HepG2 (cell line): ENCODE results near the gene WDR91. TPM values are rescaled to one million over a fixed set of nuclear protein-coding genes. Genes with fewer than 3 reads are reported as not detected.

ENCODE experiments used
- ATAC-seq: fragments of 200-7000 bp; cut with Tn5 transposase; 3 replicates; pipeline ENCODE4 v1.9.1; 2020; ENCODE audit warnings: mild to moderate bottlenecking, moderate library complexity
- BruUV-seq: library from RNA; stranded (reverse); fragments of 400-500 nt; replicated peaks from 2 replicates; lab custom pipeline; 2021; lab: Mats Ljungman, UMichigan
- CTCF ChIA-PET: fragments of 300-600 bp; formaldehyde crosslinking; extraction: SDS; loops from one replicate; lab custom pipeline; 2021; ENCODE audit warnings: low total read pairs, inconsistent platforms, low intra/inter-chr PET ratio; lab: Yijun Ruan, JAX
- POLR2A ChIA-PET: fragments of 350-600 bp; sonication (Branson Sonifier 250); formaldehyde crosslinking; loops from one replicate; lab custom pipeline; 2020; ENCODE audit warnings: antibody characterized with exemption, inconsistent platforms; lab: Yijun Ruan, JAX
- DNase-seq: peaks from one replicate; pipeline ENCODE4 v3.0.0-alpha.2; 2015; ENCODE audit warnings: low spot score
- FAIRE-seq: peaks from 3 replicates; lab custom pipeline; 2011; peaks lifted over from hg19 to GRCh38; lab: Jason Lieb, UNC
- H2AFZ ChIP-seq: one replicate; pipeline ENCODE4 v1.6.1; 2011; ENCODE audit warnings: low read length, inconsistent platforms
- H3K27ac ChIP-seq: fragments of 300-600 bp; 3 replicates; pipeline ENCODE4 v1.8.0; 2011; ENCODE audit warnings: mixed run types, mild to moderate bottlenecking, mixed read lengths, low read length, inconsistent platforms; ENCODE audit not compliant: insufficient read depth; ENCODE audit errors: extremely low read length
- H3K27me3 ChIP-seq, 2 experiments: fragments of 200-600 bp in 1 of 2; 2 replicates in 1 of 2; 3 replicates in 1 of 2; pipeline versions ENCODE4 v1.6.0 to v1.8.0; 2011; ENCODE audit warnings: low read length in 2 of 2, mild to moderate bottlenecking in 2 of 2, moderate library complexity in 2 of 2, inconsistent platforms in 1 of 2; ENCODE audit not compliant: insufficient read depth in 2 of 2, control insufficient read depth in 1 of 2
- H3K36me3 ChIP-seq, 2 experiments: fragments of 200-600 bp in 1 of 2; replicated peaks in 1 of 2; 2 replicates in 1 of 2; 3 replicates in 1 of 2; pipeline versions ENCODE4 v1.5.1 to v1.8.0; 2011; ENCODE audit warnings: low read length in 2 of 2, inconsistent platforms in 1 of 2; ENCODE audit not compliant: insufficient read depth in 2 of 2, control insufficient read depth in 1 of 2
- H3K4me1 ChIP-seq: 2 replicates; pipeline ENCODE4 v1.5.1; 2012; ENCODE audit warnings: low read length, inconsistent platforms; ENCODE audit not compliant: insufficient read depth
- H3K4me2 ChIP-seq: 2 replicates; pipeline ENCODE4 v1.6.0; 2011; ENCODE audit warnings: low read depth, low read length, inconsistent platforms
- H3K4me3 ChIP-seq, 3 experiments: fragments of 200-600 bp in 1 of 3; sonication (generic), shearing (Covaris generic) in 1 of 3; replicated peaks in 1 of 3; 2 replicates each; pipeline ENCODE4 v1.5.1; 2011 to 2016; ENCODE audit warnings: low read length in 3 of 3, inconsistent platforms in 2 of 3, low read depth in 2 of 3, mild to moderate bottlenecking in 2 of 3, control low read depth in 1 of 3, mixed read lengths in 1 of 3; ENCODE audit not compliant: insufficient read depth in 1 of 3
- H3K79me2 ChIP-seq: one replicate; pipeline ENCODE4 v1.6.1; 2011; ENCODE audit warnings: low read length, inconsistent platforms; ENCODE audit not compliant: insufficient read depth
- H3K9ac ChIP-seq: 2 replicates; pipeline ENCODE4 v1.6.0; 2011; ENCODE audit warnings: mild to moderate bottlenecking, low read depth, low read length, inconsistent platforms; ENCODE audit not compliant: insufficient read depth
- H3K9me3 ChIP-seq: 2 replicates; pipeline ENCODE4 v1.5.1; 2012; ENCODE audit warnings: mild to moderate bottlenecking, low read length
- H4K20me1 ChIP-seq: 2 replicates; pipeline ENCODE4 v1.6.0; 2011; ENCODE audit warnings: inconsistent platforms, mild to moderate bottlenecking, low read length, moderate library complexity; ENCODE audit not compliant: insufficient read depth
- CHD4 ChIP-seq: fragments of 200-600 bp; sonication (generic); IDR thresholded peaks from 2 replicates; pipeline ENCODE4 v1.7.0; 2017; ENCODE audit warnings: mild to moderate bottlenecking, low read length, borderline replicate concordance
- HNF1B ChIP-seq: sonication (generic); formaldehyde crosslinking; IDR thresholded peaks from 2 replicates; pipeline ENCODE4 v1.5.1; 2020; ENCODE audit warnings: mild to moderate bottlenecking, moderate library complexity, missing genetic modification reagents
- MNT ChIP-seq: fragments of 450-650 bp; IDR thresholded peaks from 2 replicates; pipeline ENCODE4 v1.6.1; 2016
- TIGD3 ChIP-seq: sonication (generic); formaldehyde crosslinking; IDR thresholded peaks from 2 replicates; pipeline ENCODE4 v1.5.1; 2020; ENCODE audit warnings: mild to moderate bottlenecking, missing genetic modification reagents, borderline replicate concordance
- ZBTB7B ChIP-seq: sonication (generic); formaldehyde crosslinking; IDR thresholded peaks from 2 replicates; pipeline ENCODE4 v1.4.0; 2020; ENCODE audit warnings: missing genetic modification reagents
- ZNF207 ChIP-seq: fragments of 450-650 bp; IDR thresholded peaks from 2 replicates; pipeline ENCODE4 v1.6.1; 2016; ENCODE audit warnings: antibody characterized with exemption, borderline replicate concordance
- ZNF260 ChIP-seq: sonication (generic); formaldehyde crosslinking; IDR thresholded peaks from 2 replicates; pipeline ENCODE4 v1.4.0; 2020; ENCODE audit warnings: missing genetic modification reagents, low read depth, mild to moderate bottlenecking, borderline replicate concordance
- ZNF414 ChIP-seq: sonication (generic); formaldehyde crosslinking; IDR thresholded peaks from 2 replicates; pipeline ENCODE4 v1.5.0; 2020; ENCODE audit warnings: missing genetic modification reagents
- ZNF441 ChIP-seq: sonication (generic); formaldehyde crosslinking; IDR thresholded peaks from 2 replicates; pipeline ENCODE4 v1.7.0; 2021; ENCODE audit warnings: missing genetic modification reagents, borderline replicate concordance
- ZNF615 ChIP-seq: sonication (generic); formaldehyde crosslinking; IDR thresholded peaks from 2 replicates; pipeline ENCODE4 v1.5.0; 2020; ENCODE audit warnings: mild to moderate bottlenecking, missing genetic modification reagents, borderline replicate concordance
- WGBS: methylation state at CpG from one replicate; pipeline ENCODE4 v1.1.6; 2017; ENCODE audit warnings: low lambda C conversion rate; 5-methylcytosine and 5-hydroxymethylcytosine counted together
- in situ Hi-C: cut with HindIII; loops from 2 replicates; pipeline ENCODE4 v1.10.0; 2017; ENCODE audit warnings: low pct_unique_long_range_greater_than_20kb; ENCODE audit not compliant: extremely low pct_ligation_motif_present
- intact Hi-C: fragments of 100-400 bp; cut with micrococcal nuclease; formaldehyde crosslinking; loops from one replicate; pipeline ENCODE4 v1.10.0; 2022; ENCODE audit not compliant: unreplicated experiment
- polyA plus RNA-seq, 8 experiments: library from polyadenylated mRNA; depleted of rRNA in 3 of 8; stranded (reverse) in 7 of 8; unstranded in 1 of 8; fragments of >200 nt; fragmentation: Illumina TruSeq in 4 of 8; extraction: Trizol in 4 of 8; gene quantifications; 2 replicates each; pipeline versions ENCODE4 v1.2.1 to v1.2.3, GENCODE V29; 2011 to 2016; ENCODE audit warnings: low read depth in 4 of 8, missing spikeins in 1 of 8, mixed read lengths in 1 of 8; ENCODE audit not compliant: insufficient read depth in 1 of 8
- total RNA-seq, 5 experiments: library from RNA; depleted of rRNA; stranded (reverse); fragments of >200 nt; fragmentation: Illumina TruSeq; extraction: Trizol; gene quantifications; 2 replicates each; pipeline ENCODE4 v1.2.3, GENCODE V29; 2016; ENCODE audit warnings: low read depth in 1 of 5

The WDR91 gene
- total and polyA plus RNA-seq, 2 of the 13 experiments (the other 11 are each of a cell fraction or from before 2014, with no cell fraction given): 11.6 to 12.1 TPM

GRCh38 chr7:135159359-135160085 is 51.8 kb downstream of the WDR91 start:
- ChIA-PET CTCF (no interaction called here), POLR2A (interaction anchor here (1.2 to 2.2 kb wide), 4 partner anchors 9 to 173 kb away, joined by 3 to 9 read pairs (median 6); partner anchors contain the start of genes AGBL3 and TMEM140)
- Histone ChIP-seq H3K4me1 (peaks cover 67% of the 10 kb centered on the region), H3K27ac (peak overlapping the region; percentile 66), H4K20me1 (no peaks in the 10 kb centered on the region; the same call in none of the 2 replicates), H3K4me3 (peak overlapping the region in 1 of 3 experiments; percentile 8; a peak in 1 of 6 replicates), H3K36me3 (peaks cover 4 to 22% of the 10 kb centered on the region in 2 experiments; a peak in 4 of 5 replicates), H2AFZ (no peak overlapping the region)
- no TSS peak for BruUV-seq
- ATAC-seq (no peak), FAIRE-seq (no peak)
- in situ Hi-C loops: no loop called here
- TF ChIP-seq CHD4: no peak
- no peak for TF ChIP-seq ZNF414
- no peak for TF ChIP-seq ZBTB7B (CRISPR knock-in tag)
- TF ChIP-seq ZNF207: no peak
- no peak for TF ChIP-seq ZNF615 (CRISPR knock-in tag)
- TF ChIP-seq TIGD3 (CRISPR knock-in tag): no peak
- TF ChIP-seq MNT: no peak
- TF ChIP-seq HNF1B (CRISPR knock-in tag): no peak
- TF ChIP-seq ZNF260 (CRISPR knock-in tag): no peak
- no peak for TF ChIP-seq ZNF441
- TF ChIP-seq, all 625 proteins: peak for 0
- peak overlapping the region; percentile 20; the same call in 1 of the 2 replicates for H3K4me2 ChIP-seq
- DNase-seq: no peak
- peaks cover 32% of the 10 kb centered on the region for H3K9me3 ChIP-seq
- no peak overlapping the region for H3K9ac ChIP-seq
- H3K79me2 ChIP-seq: peaks cover 60% of the 10 kb centered on the region
- H3K27me3 ChIP-seq: no peaks in the 10 kb centered on the region
- 95% methylated on average over 2 of the region's 2 CpGs for WGBS
- intact Hi-C loops: no loop called here
